ENCODE measurements around the gene EYS.

- no peak for TF ChIP-seq ZNF274 (IDR thresholded peaks at IDR 0.05; ENCODE audit: low read depth, low read length)
- TF ChIP-seq YY1 (IDR thresholded peaks at IDR 0.05; ENCODE audit: insufficient read depth, insufficient read length) = no peak
- TF ChIP-seq SUZ12 (IDR thresholded peaks at IDR 0.05; ENCODE audit: extremely low read depth, insufficient read depth, insufficient read length) = no peak
Measured at GRCh38 chr6:63799813-63800212, 1907.2 kb downstream of the EYS start.
